SU-DHL-6 (cell line): Measurements from ENCODE around the gene C2CD3.

Experiments used
- H2AFZ ChIP-seq: fragments of 200-600 bp; sonication (generic); 2 replicates; pipeline ENCODE4 v1.6.1; 2014; ENCODE audit warnings: low read depth, mild to moderate bottlenecking, moderate library complexity, mixed read lengths, antibody characterized with exemption, low read length; ENCODE audit not compliant: severe bottlenecking
- H3F3A ChIP-seq: fragments of 200-600 bp; shearing (Covaris generic); 2 replicates; pipeline ENCODE4 v1.6.0; 2016; ENCODE audit warnings: antibody characterized with exemption, mild to moderate bottlenecking; ENCODE audit not compliant: insufficient read depth
- H3K27ac ChIP-seq: fragments of 200-600 bp; sonication (generic); 2 replicates; pipeline ENCODE4 v1.5.1; 2016; ENCODE audit warnings: low read depth, mild to moderate bottlenecking, low read length, moderate library complexity, mixed read lengths
- H3K27me3 ChIP-seq: fragments of 200-600 bp; sonication (generic), shearing (Covaris generic); 2 replicates; pipeline ENCODE4 v1.6.0; 2014; ENCODE audit warnings: mild to moderate bottlenecking, low read length
- H3K36me3 ChIP-seq: fragments of 200-600 bp; sonication (generic); 2 replicates; pipeline ENCODE4 v1.6.1; 2014; ENCODE audit warnings: mild to moderate bottlenecking, low read length, mixed read lengths
- H3K4me2 ChIP-seq: fragments of 300-600, 200-600 bp; shearing (Covaris generic), sonication (generic); 2 replicates; pipeline ENCODE4 v1.6.0; 2014; ENCODE audit warnings: low read length, low read depth, mild to moderate bottlenecking; ENCODE audit not compliant: poor library complexity, severe bottlenecking
- H3K4me3 ChIP-seq: fragments of 200-600 bp; sonication (generic); 2 replicates; pipeline ENCODE4 v1.5.1; 2014; ENCODE audit warnings: antibody characterized with exemption, low read length, mild to moderate bottlenecking, mixed read lengths; ENCODE audit not compliant: insufficient read depth, poor library complexity, severe bottlenecking
- H3K79me2 ChIP-seq: fragments of 200-600 bp; sonication (generic); 2 replicates; pipeline ENCODE4 v1.6.1; 2014; ENCODE audit warnings: mild to moderate bottlenecking, low read length, moderate library complexity; ENCODE audit not compliant: insufficient read depth
- H3K9ac ChIP-seq: fragments of 200-600 bp; sonication (generic); 2 replicates; pipeline ENCODE4 v1.7.0; 2014; ENCODE audit warnings: mild to moderate bottlenecking, low read length
- H3K9me2 ChIP-seq: fragments of 200-600 bp; sonication (generic); replicated peaks from 2 replicates; pipeline ENCODE4 v1.6.1; 2014; ENCODE audit warnings: low read length; ENCODE audit not compliant: insufficient read depth
- H3K9me3 ChIP-seq: fragments of 200-600 bp; sonication (generic); 2 replicates; pipeline ENCODE4 v1.6.1; 2014; ENCODE audit warnings: low read length, mixed read lengths; ENCODE audit not compliant: insufficient read depth
- H4K20me1 ChIP-seq: fragments of 200-600 bp; sonication (generic); 2 replicates; pipeline ENCODE4 v1.6.1; 2014; ENCODE audit warnings: low read depth, mild to moderate bottlenecking, antibody characterized with exemption, low read length, moderate library complexity, mixed read lengths
- EZH2phosphoT487 ChIP-seq: fragments of 200-600 bp; sonication (generic), shearing (Covaris generic); conservative IDR thresholded peaks from 2 replicates; pipeline ENCODE4 v1.6.1; 2018; ENCODE audit warnings: mild to moderate bottlenecking, antibody characterized with exemption, low read length, moderate library complexity, mixed read lengths
- TF ChIP-seq, protein P1 (sequence below): fragments of 200-600 bp; sonication (generic); IDR thresholded peaks from one replicate; pipeline ENCODE4 v1.5.1; 2017; ENCODE audit warnings: antibody characterized with exemption, mild to moderate bottlenecking, low read length, moderate library complexity; ENCODE audit not compliant: insufficient read depth, poor library complexity, severe bottlenecking

C2CD3 gene, protein sequence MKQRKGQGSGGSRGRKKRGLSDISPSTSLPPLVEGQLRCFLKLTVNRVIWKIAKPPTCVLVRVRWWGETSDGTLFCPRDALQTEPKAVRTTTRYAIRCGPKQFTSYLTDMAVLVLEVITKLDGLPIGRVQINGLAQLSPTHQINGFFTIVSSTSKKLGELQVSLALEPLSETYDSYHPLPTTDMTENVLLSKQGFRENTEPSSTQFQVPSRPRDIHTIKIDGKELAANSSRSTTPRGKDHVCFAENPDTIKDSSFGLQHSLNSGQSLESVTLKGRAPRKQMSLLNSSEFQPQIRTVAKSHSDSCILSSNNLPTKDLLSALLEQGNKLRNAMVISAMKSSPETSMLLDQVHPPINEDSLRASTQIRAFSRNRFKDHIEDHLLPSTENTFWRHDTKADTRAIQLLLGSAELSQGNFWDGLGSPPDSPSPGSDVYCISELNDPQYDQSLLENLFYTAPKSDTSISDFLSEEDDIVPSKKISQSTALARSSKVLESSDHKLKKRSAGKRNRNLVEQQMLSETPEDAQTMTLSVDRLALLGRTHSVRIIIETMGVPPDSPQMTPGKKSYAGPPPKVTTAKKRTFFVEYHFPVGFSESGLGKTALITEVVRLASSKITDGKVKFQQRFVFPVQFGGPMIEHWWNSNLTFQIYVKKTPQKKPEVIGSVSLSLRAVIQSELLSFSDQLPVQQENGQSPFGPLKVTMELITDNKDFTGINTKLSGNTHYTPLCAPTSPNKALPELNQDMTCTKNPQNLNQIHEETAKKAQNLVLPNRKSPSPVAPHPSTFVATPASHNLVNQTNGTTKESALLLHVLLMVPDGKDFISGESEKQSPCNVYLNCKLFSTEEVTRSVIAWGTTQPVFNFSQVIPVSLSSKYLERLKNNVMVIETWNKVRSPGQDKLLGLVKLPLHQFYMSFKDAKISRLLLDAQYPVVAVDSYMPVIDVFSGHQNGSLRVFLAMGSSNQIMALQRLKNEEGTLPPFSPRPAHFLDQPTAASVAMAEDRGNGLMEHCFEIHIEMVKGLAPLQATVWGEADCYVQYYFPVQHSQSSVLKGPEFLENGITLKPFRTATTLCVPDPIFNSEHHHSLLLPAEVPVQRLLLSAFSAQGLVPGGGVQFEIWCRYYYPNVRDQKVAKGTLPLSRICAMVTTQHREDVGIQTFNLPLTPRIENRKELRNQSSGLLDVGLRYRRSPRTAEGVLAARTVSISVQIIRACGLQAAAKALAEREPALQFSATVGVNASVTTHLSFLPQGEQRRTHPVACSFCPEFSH (N-terminal part only)

DNA sequence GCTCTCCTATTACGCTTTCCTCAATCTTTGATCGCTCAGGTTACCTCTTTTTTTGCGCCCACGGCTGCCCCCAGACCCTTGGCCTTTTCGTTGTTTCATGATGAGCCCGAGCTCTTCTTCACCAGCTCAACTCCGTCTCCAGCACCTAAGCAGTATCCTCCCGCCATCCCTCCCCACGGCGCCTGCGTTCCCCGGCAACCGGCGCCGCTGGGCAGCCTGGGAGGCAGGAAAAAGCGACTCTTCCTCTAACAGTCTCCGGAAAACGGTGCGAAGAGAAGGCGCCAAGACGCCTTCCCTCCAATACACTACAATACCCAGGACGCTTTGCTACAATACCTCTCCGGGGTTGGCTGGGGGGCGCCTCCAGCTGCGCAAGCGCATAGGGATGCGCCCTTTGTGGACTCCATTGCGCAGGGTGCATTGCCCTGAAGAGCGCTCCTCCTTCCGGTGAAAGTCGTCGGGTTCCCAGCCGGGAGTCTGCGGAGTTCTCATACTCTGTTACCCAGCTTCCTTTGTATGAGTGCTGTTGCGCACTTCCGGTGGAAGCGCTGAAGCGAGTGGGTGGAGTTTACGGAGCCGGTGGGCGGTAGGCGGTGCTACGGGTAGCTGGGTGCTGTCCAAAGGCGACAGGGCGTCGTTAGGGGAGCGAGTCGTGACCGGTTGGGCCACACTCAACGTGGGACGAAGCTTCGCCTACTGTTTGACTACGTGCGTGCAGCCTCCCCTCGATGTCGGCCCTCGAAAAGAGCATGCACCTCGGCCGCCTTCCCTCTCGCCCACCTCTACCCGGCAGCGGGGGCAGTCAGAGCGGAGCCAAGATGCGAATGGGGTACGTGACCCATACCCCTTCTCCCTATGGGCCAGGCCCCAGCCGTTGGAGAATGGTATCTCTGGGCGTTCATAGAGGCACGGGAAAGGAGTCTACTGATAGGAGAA lies at the start of gene C2CD3, which contains the start of gene PPME1:
Gene C2CD3, minus strand, starts transcription at position 309 of the 936 bp plus-strand sequence. Its CDS starts 210 bp downstream, at position 99.
Gene PPME1, plus strand, starts transcription at position 596 of the 936 bp plus-strand sequence. Its CDS starts 133 bp downstream, at position 729.
- Histone ChIP-seq H3K27ac (peak within 1 kb of the TSS; percentile 79), H3K9me2 (no peaks in the 10 kb centered on the region), H3K4me2 (peak within 1 kb of the TSS; percentile 88), H3K4me3 (peak within 1 kb of the TSS; percentile 95), H3K36me3 (peaks cover 11% of the 10 kb centered on the region; the same call in 1 of the 2 replicates), H3K27me3 (no peaks in the 10 kb centered on the region), H3K9ac (peak within 1 kb of the TSS; percentile 96), H2AFZ (peak within 1 kb of the TSS; percentile 81), H3K9me3 (no peaks in the 10 kb centered on the region), H3F3A (0 out of 2 replicates have a peak, but pooled peaks cover 8% of the 10 kb centered on the region), H3K79me2 (peaks cover 52% of the 10 kb centered on the region), H4K20me1 (no peaks in the 10 kb centered on the region)
- TF ChIP-seq, protein P1, sequence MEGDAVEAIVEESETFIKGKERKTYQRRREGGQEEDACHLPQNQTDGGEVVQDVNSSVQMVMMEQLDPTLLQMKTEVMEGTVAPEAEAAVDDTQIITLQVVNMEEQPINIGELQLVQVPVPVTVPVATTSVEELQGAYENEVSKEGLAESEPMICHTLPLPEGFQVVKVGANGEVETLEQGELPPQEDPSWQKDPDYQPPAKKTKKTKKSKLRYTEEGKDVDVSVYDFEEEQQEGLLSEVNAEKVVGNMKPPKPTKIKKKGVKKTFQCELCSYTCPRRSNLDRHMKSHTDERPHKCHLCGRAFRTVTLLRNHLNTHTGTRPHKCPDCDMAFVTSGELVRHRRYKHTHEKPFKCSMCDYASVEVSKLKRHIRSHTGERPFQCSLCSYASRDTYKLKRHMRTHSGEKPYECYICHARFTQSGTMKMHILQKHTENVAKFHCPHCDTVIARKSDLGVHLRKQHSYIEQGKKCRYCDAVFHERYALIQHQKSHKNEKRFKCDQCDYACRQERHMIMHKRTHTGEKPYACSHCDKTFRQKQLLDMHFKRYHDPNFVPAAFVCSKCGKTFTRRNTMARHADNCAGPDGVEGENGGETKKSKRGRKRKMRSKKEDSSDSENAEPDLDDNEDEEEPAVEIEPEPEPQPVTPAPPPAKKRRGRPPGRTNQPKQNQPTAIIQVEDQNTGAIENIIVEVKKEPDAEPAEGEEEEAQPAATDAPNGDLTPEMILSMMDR, result no peak
- TF ChIP-seq EZH2phosphoT487, result no peak

- Histone ChIP-seq H3K4me2 (no peak overlapping the region), H3K9me3 (no peaks in the 10 kb centered on the region), H3K79me2 (no peaks in the 10 kb centered on the region), H3K9ac (no peak overlapping the region), H3K27me3 (no peaks in the 10 kb centered on the region), H3K36me3 (peaks cover 7% of the 10 kb centered on the region; the same call in 1 of the 2 replicates), H3K27ac (no peak overlapping the region), H2AFZ (no peak overlapping the region), H3F3A (no peaks in the 10 kb centered on the region), H3K9me2 (no peaks in the 10 kb centered on the region), H3K4me3 (no peak overlapping the region), H4K20me1 (no peaks in the 10 kb centered on the region)
- TF ChIP-seq, protein P1, result no peak
- no peak for TF ChIP-seq EZH2phosphoT487
Measured at GRCh38 chr11:74220376-74220775, 49.6 kb upstream of the C2CD3 start.

GRCh38 chr11:74212533-74212932 lies 41.7 kb upstream of the C2CD3 start:
- no peak overlapping the region for H3K4me2 ChIP-seq
- no peaks in the 10 kb centered on the region for H3K79me2 ChIP-seq
- no peaks in the 10 kb centered on the region for H3F3A ChIP-seq
- no peak overlapping the region for H3K27ac ChIP-seq
- H4K20me1 ChIP-seq, result no peaks in the 10 kb centered on the region
- TF ChIP-seq, protein P1, result no peak
- TF ChIP-seq EZH2phosphoT487, result no peak
- H3K9me2 ChIP-seq, result no peaks in the 10 kb centered on the region
- no peaks in the 10 kb centered on the region for H3K27me3 ChIP-seq
- H3K9ac ChIP-seq, result no peak overlapping the region
- H3K9me3 ChIP-seq, result no peaks in the 10 kb centered on the region
- H3K4me3 ChIP-seq, result no peak overlapping the region
- H3K36me3 ChIP-seq, result peaks cover 8% of the 10 kb centered on the region
- H2AFZ ChIP-seq, result no peak overlapping the region
